Colonic mucosa (tissue), 4 donors: Measurements from ENCODE around the gene FBP2. TPM values are rescaled to one million over a fixed set of nuclear protein-coding genes. Genes with fewer than 3 reads are reported as not detected.
A peak's percentile ranks its signal among the peaks of the same experiment; 100 is the strongest.

Experiments
- DNase-seq: peaks from one replicate; pipeline ENCODE4 v3.0.0-alpha.2; 2020
- H3K27ac ChIP-seq: fragments of 200-600 bp; one replicate; pipeline ENCODE4 v1.8.0; 2021
- H3K27me3 ChIP-seq: fragments of 200-600 bp; one replicate; pipeline ENCODE4 v1.8.0; 2021
- H3K36me3 ChIP-seq: fragments of 200-600 bp; one replicate; pipeline ENCODE4 v1.8.0; 2021
- H3K4me1 ChIP-seq: fragments of 200-600 bp; one replicate; pipeline ENCODE4 v1.8.0; 2021; ENCODE audit warnings: mild to moderate bottlenecking
- H3K4me3 ChIP-seq: fragments of 200-600 bp; one replicate; pipeline ENCODE4 v1.8.0; 2021
- H3K9ac ChIP-seq, 2 donors: one replicate each; pipeline ENCODE4 v1.7.0; 2013; ENCODE audit warnings: control low read depth in 2 of 2, low read depth in 2 of 2, low read length in 2 of 2
- H3K9me3 ChIP-seq: fragments of 200-600 bp; one replicate; pipeline ENCODE4 v1.8.0; 2021
- CTCF ChIP-seq: fragments of 200-600 bp; IDR thresholded peaks from one replicate; pipeline ENCODE4 v1.8.0; 2022; ENCODE audit warnings: antibody characterized with exemption, mild to moderate bottlenecking
- intact Hi-C: fragments of 100-400 bp; cut with DNase I; formaldehyde crosslinking; loops from one replicate; pipeline ENCODE4 v1.14.1; 2022
- total RNA-seq, 2 donors: library from RNA; stranded (reverse); fragmentation: NEBNext Ultra II Directional in 1 of 2; extraction: Animal tissue kit (Norgen Biotek cat#: 25700) in 1 of 2; gene quantifications; one replicate each; pipeline ENCODE4 v1.2.1, GENCODE V29; 2021
- donor health status: healthy.
- donor health status: DM: no; HTN: no; CAD: no.
- donor health status: DM: no; HTN: no; CAD: no.

The FBP2 gene
- total RNA-seq, 2 donors from 2014 or later = not detected

- no peaks in the 10 kb centered on the region for H3K4me1 ChIP-seq
- no peaks in the 10 kb centered on the region for H3K9me3 ChIP-seq
- H3K9ac ChIP-seq = no peak overlapping the region
- no peaks in the 10 kb centered on the region for H3K27me3 ChIP-seq
- H3K27ac ChIP-seq = no peak overlapping the region
- no peaks in the 10 kb centered on the region for H3K36me3 ChIP-seq
- TF ChIP-seq CTCF = no peak
- intact Hi-C loops = no loop called here
- no peak for DNase-seq
- H3K4me3 ChIP-seq = no peak overlapping the region
Observed at GRCh38 chr9:94619026-94619425, 25.4 kb upstream of the FBP2 start.

- Histone ChIP-seq H3K4me1 (peaks cover 7% of the 10 kb centered on the region), H3K9me3 (no peaks in the 10 kb centered on the region), H3K4me3 (no peak overlapping the region), H3K36me3 (no peaks in the 10 kb centered on the region), H3K27ac (no peak overlapping the region), H3K27me3 (no peaks in the 10 kb centered on the region), H3K9ac (no peak overlapping the region)
- no peak for DNase-seq
- intact Hi-C loops = no loop called here
- TF ChIP-seq CTCF = no peak
Observed at GRCh38 chr9:94613003-94613402, 19.4 kb upstream of the FBP2 start.

GRCh38 chr9:94612071-94612470 is 18.4 kb upstream of the FBP2 start:
- no peak for TF ChIP-seq CTCF
- H3K27me3 ChIP-seq = no peaks in the 10 kb centered on the region
- H3K36me3 ChIP-seq = no peaks in the 10 kb centered on the region
- H3K9me3 ChIP-seq = no peaks in the 10 kb centered on the region
- intact Hi-C loops = no loop called here
- H3K9ac ChIP-seq = peak overlapping the region in 1 of 2 donors; percentile 57
- H3K4me3 ChIP-seq = no peak overlapping the region
- H3K4me1 ChIP-seq = peaks cover 13% of the 10 kb centered on the region
- peak; percentile 70 for DNase-seq
- peak overlapping the region; percentile 72 for H3K27ac ChIP-seq

- intact Hi-C loops = no loop called here
- Histone ChIP-seq H3K9me3 (no peaks in the 10 kb centered on the region), H3K27ac (peak overlapping the region; percentile 72), H3K27me3 (no peaks in the 10 kb centered on the region), H3K4me3 (no peak overlapping the region), H3K4me1 (peaks cover 16% of the 10 kb centered on the region), H3K36me3 (no peaks in the 10 kb centered on the region), H3K9ac (peak overlapping the region in 1 of 2 donors; percentile 57)
- TF ChIP-seq CTCF = no peak
- no peak for DNase-seq
Observed at GRCh38 chr9:94611638-94612068, 18.0 kb upstream of the FBP2 start.

GRCh38 chr9:94610181-94610606 is 16.6 kb upstream of the FBP2 start:
- no peak overlapping the region for H3K27ac ChIP-seq

More at GRCh38 chr9:94610181-94610606, 16.6 kb upstream of the FBP2 start:
- Histone ChIP-seq H3K36me3 (no peaks in the 10 kb centered on the region), H3K9ac (no peak overlapping the region), H3K27me3 (no peaks in the 10 kb centered on the region), H3K9me3 (no peaks in the 10 kb centered on the region), H3K4me3 (no peak overlapping the region), H3K4me1 (peaks cover 16% of the 10 kb centered on the region)
- intact Hi-C loops = no loop called here
- no peak for DNase-seq
- TF ChIP-seq CTCF = no peak
